PC-9 (cell line): Measurements from ENCODE around the gene THEMIS. TPM values are rescaled to one million over a fixed set of nuclear protein-coding genes. Genes with fewer than 3 reads are reported as not detected.
A peak's percentile ranks its signal among the peaks of the same experiment; 100 is the strongest.

Experiments used
- BruUV-seq: library from RNA; stranded (reverse); fragments of 400-500 nt; replicated peaks from 2 replicates; lab custom pipeline; 2021; lab: Mats Ljungman, UMichigan
- CTCF ChIA-PET: fragments of 300-600 bp; sonication (Branson Sonifier 250); formaldehyde crosslinking; loops from one replicate; lab custom pipeline; 2022; ENCODE audit warnings: antibody characterized with exemption; lab: Charles Lee
- POLR2A ChIA-PET: fragments of 300-600 bp; sonication (Branson Sonifier 250); formaldehyde crosslinking; loops from one replicate; lab custom pipeline; 2022; ENCODE audit warnings: antibody characterized with exemption; ENCODE audit not compliant: unreplicated experiment; lab: Charles Lee
- DNase-seq, 2 experiments: peaks; one replicate each; pipeline versions ENCODE4 v3.0.0 to v3.0.0-alpha.2; 2015 to 2022; ENCODE audit warnings: mixed read lengths in 1 of 2
- H2AFZ ChIP-seq: fragments of 200-600 bp; sonication (generic); 2 replicates; pipeline ENCODE4 v1.8.1; 2017; ENCODE audit warnings: antibody characterized with exemption
- H3F3A ChIP-seq: fragments of 200-600 bp; sonication (generic); 2 replicates; pipeline ENCODE4 v1.8.1; 2017; ENCODE audit warnings: antibody characterized with exemption, mild to moderate bottlenecking, low read depth; ENCODE audit not compliant: insufficient read depth
- H3K27ac ChIP-seq: fragments of 200-600 bp; sonication (generic); 2 replicates; pipeline ENCODE4 v1.6.1; 2016; ENCODE audit warnings: mixed run types
- H3K27me3 ChIP-seq: fragments of 200-600 bp; sonication (generic); 2 replicates; pipeline ENCODE4 v1.6.1; 2016; ENCODE audit warnings: low read depth, mixed run types; ENCODE audit not compliant: insufficient read depth
- H3K36me3 ChIP-seq: fragments of 200-600 bp; sonication (generic); 2 replicates; pipeline ENCODE4 v1.6.1; 2016; ENCODE audit warnings: low read depth, mixed run types
- H3K4me1 ChIP-seq: fragments of 200-600 bp; sonication (generic); replicated peaks from 2 replicates; pipeline ENCODE4 v1.6.1; 2016; ENCODE audit warnings: mixed run types; ENCODE audit not compliant: insufficient read depth
- H3K4me2 ChIP-seq: fragments of 200-600 bp; sonication (generic); 2 replicates; pipeline ENCODE4 v1.6.1; 2017; ENCODE audit warnings: mixed run types
- H3K4me3 ChIP-seq: fragments of 200-600 bp; sonication (generic); 2 replicates; pipeline ENCODE4 v1.6.1; 2016; ENCODE audit warnings: mixed run types
- H3K79me2 ChIP-seq: fragments of 200-600 bp; sonication (generic); 2 replicates; pipeline ENCODE4 v1.6.1; 2017; ENCODE audit warnings: low read depth, mixed run types
- H3K9me2 ChIP-seq: fragments of 200-600 bp; sonication (generic); 2 replicates; pipeline ENCODE4 v1.8.1; 2017; ENCODE audit warnings: mild to moderate bottlenecking; ENCODE audit not compliant: insufficient read depth
- H3K9me3 ChIP-seq: fragments of 200-600 bp; sonication (generic); 2 replicates; pipeline ENCODE4 v1.8.1; 2016; ENCODE audit warnings: low read depth; ENCODE audit not compliant: insufficient read depth
- H4K20me1 ChIP-seq: fragments of 200-600 bp; sonication (generic); 2 replicates; pipeline ENCODE4 v1.8.1; 2017; ENCODE audit not compliant: insufficient read depth
- EZH2 ChIP-seq: fragments of 200-600 bp; sonication (generic); IDR thresholded peaks from 2 replicates; pipeline ENCODE4 v1.8.0; 2017; ENCODE audit warnings: antibody characterized with exemption, low read depth
- intact Hi-C: fragments of 100-400 bp; cut with micrococcal nuclease; formaldehyde crosslinking; loops from one replicate; pipeline ENCODE4 v1.10.0; 2022; ENCODE audit not compliant: unreplicated experiment
- total RNA-seq: library from RNA; stranded (reverse); gene quantifications from 2 replicates; pipeline ENCODE4 v1.2.3, GENCODE V29; 2021
- TF ChIP-seq, protein P1 (sequence below): fragments of 200-600 bp; sonication (generic); conservative IDR thresholded peaks from 2 replicates; pipeline ENCODE4 v1.6.1; 2017; ENCODE audit warnings: mixed run types, antibody characterized with exemption, mild to moderate bottlenecking, moderate library complexity

Gene THEMIS
- total RNA-seq, 1 experiment from 2014 or later: not detected

DNA sequence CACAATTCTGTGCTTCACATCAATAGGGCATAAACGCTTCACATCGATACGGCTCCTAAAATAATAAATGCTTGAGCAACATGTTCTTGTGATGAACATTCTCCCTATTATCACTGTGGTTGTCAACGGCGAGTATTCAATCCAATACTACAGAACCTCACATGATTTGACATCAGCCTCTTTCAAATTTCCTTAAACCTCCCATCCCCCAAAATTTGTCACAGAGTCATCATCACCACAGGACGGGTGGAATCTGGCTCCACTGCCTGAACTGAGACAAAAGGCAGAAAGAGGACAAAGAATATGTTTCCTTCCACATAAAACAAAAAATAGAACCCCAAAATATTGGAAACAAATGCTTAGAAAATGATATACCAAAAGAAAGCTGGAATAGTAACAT is 7.3 kb downstream of the THEMIS start:
- CTCF ChIA-PET: no interaction called here

DNA sequence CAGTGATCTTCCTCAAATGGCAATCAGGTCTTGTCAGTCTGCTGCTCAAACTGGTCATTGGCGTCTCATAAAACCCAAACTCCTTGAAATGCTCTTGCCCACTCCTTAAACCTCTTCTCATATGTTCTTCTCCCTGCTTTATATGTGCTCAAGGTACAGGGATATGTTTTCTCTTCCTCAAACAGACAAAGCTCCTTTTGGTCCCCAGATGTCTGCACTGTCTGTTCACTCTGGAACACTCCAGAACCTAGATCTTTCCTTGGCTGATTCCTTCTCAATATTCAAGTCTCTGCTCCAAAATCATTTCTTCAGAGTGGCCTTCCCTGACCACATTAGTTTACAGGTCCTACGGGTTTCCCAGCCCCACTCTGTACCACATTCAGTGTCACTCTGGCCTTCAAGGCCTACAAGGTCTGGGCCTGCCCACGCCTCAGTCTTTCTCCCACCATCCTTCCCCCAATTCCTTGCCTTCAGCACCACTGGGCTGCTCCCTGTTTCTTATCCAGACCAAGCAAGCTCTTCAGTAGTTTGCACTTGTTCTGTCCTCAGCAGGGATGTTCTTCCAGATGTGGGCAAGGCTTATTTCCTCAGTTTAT is 9.0 kb downstream of the THEMIS start:
- H3K4me1 ChIP-seq: no peaks in the 10 kb centered on the region
- H3K4me2 ChIP-seq: no peak overlapping the region
- H3K79me2 ChIP-seq: no peaks in the 10 kb centered on the region
- no peaks in the 10 kb centered on the region for H3K36me3 ChIP-seq
- no peaks in the 10 kb centered on the region for H3K27me3 ChIP-seq
- H3K27ac ChIP-seq: no peak overlapping the region
- no peaks in the 10 kb centered on the region for H3F3A ChIP-seq
- 0 out of 2 replicates have a peak overlapping the region, but pooled peaks have one; percentile 14 for H2AFZ ChIP-seq
- intact Hi-C loops: no loop called here
- ChIA-PET CTCF (no interaction called here), POLR2A (interaction anchor here (0.7 kb wide), 1 partner anchor 227 kb away, joined by 3 read pairs; no protein-coding TSS in a partner anchor)
- H3K9me2 ChIP-seq: peaks cover 6% of the 10 kb centered on the region; the same call in 1 of the 2 replicates
- no peak for DNase-seq
- no peak for TF ChIP-seq EZH2
- TF ChIP-seq, protein P1, sequence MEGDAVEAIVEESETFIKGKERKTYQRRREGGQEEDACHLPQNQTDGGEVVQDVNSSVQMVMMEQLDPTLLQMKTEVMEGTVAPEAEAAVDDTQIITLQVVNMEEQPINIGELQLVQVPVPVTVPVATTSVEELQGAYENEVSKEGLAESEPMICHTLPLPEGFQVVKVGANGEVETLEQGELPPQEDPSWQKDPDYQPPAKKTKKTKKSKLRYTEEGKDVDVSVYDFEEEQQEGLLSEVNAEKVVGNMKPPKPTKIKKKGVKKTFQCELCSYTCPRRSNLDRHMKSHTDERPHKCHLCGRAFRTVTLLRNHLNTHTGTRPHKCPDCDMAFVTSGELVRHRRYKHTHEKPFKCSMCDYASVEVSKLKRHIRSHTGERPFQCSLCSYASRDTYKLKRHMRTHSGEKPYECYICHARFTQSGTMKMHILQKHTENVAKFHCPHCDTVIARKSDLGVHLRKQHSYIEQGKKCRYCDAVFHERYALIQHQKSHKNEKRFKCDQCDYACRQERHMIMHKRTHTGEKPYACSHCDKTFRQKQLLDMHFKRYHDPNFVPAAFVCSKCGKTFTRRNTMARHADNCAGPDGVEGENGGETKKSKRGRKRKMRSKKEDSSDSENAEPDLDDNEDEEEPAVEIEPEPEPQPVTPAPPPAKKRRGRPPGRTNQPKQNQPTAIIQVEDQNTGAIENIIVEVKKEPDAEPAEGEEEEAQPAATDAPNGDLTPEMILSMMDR: no peak
- no peaks in the 10 kb centered on the region for H3K9me3 ChIP-seq
- H3K4me3 ChIP-seq: no peak overlapping the region
- BruUV-seq: no TSS peak
- H4K20me1 ChIP-seq: no peaks in the 10 kb centered on the region

More for the DNA sequence above, 7.3 kb downstream of the THEMIS start:
- H3K4me1 ChIP-seq: no peaks in the 10 kb centered on the region
- no TSS peak for BruUV-seq
- no peak for DNase-seq
- no peaks in the 10 kb centered on the region for H4K20me1 ChIP-seq
- no peaks in the 10 kb centered on the region for H3K27me3 ChIP-seq
- H3K79me2 ChIP-seq: no peaks in the 10 kb centered on the region
- intact Hi-C loops: no loop called here
- no peak for TF ChIP-seq EZH2
- TF ChIP-seq, protein P1: no peak
- H3K4me2 ChIP-seq: no peak overlapping the region
- POLR2A ChIA-PET: interaction anchor here (0.7 kb wide), 1 partner anchor 393 kb away, joined by 3 read pairs; no protein-coding TSS in a partner anchor
- H2AFZ ChIP-seq: no peak overlapping the region
- H3K27ac ChIP-seq: no peak overlapping the region
- H3K36me3 ChIP-seq: no peaks in the 10 kb centered on the region
- no peaks in the 10 kb centered on the region for H3F3A ChIP-seq
- no peak overlapping the region for H3K4me3 ChIP-seq
- no peaks in the 10 kb centered on the region for H3K9me3 ChIP-seq
- peaks cover 6% of the 10 kb centered on the region; the same call in 1 of the 2 replicates for H3K9me2 ChIP-seq

DNA sequence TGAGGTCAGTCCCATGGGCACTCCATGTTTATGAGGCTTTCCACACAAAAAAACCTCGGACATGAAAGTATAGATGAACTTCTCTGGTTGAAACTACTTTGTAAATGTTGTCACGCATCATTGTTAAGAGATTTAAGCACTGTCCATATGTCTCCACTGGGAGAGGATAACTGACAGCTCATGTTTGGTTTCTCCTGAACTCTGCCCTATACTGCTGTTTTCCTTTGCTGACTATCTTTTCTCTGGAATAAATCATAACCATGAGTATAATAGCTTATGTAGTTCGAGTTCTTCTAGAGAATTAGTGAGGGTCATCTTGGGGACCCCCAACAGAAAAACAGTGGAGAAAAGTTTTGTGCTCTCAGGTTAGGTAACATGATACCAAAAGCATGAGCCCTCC is 14.3 kb downstream of the THEMIS start:
- Histone ChIP-seq H2AFZ (no peak overlapping the region; the same call in 1 of the 2 replicates), H3K4me1 (no peaks in the 10 kb centered on the region), H3F3A (no peaks in the 10 kb centered on the region), H3K36me3 (no peaks in the 10 kb centered on the region), H3K27ac (no peak overlapping the region), H3K9me2 (no peaks in the 10 kb centered on the region; the same call in 1 of the 2 replicates), H3K79me2 (no peaks in the 10 kb centered on the region), H4K20me1 (no peaks in the 10 kb centered on the region), H3K4me3 (no peak overlapping the region), H3K27me3 (no peaks in the 10 kb centered on the region), H3K9me3 (no peaks in the 10 kb centered on the region), H3K4me2 (no peak overlapping the region)
- TF ChIP-seq, protein P1: no peak
- no peak for TF ChIP-seq EZH2
- intact Hi-C loops: no loop called here
- DNase-seq: no peak
- ChIA-PET POLR2A (no interaction called here), CTCF (no interaction called here)
- no TSS peak for BruUV-seq
